Central memory CD4-positive, alpha-beta T cell (primary cell): Measurements from ENCODE around the gene SLC25A21.

Source experiments
- DNase-seq: peaks from one replicate; pipeline ENCODE4 v3.0.0; 2022

Gene SLC25A21

GRCh38 chr14:37140176-37140575 lies 32.2 kb downstream of the SLC25A21 start:
- no peak for DNase-seq

- DNase-seq, result no peak
Observed at GRCh38 chr14:37139710-37140109, 32.7 kb downstream of the SLC25A21 start.

GRCh38 chr14:37138898-37139297 lies 33.5 kb downstream of the SLC25A21 start:
- DNase-seq, result no peak

- DNase-seq, result no peak
Observed at GRCh38 chr14:37133284-37133913, 39.0 kb downstream of the SLC25A21 start.

GRCh38 chr14:37131205-37131604 lies 41.2 kb downstream of the SLC25A21 start:
- DNase-seq, result no peak

- DNase-seq, result no peak
Observed at GRCh38 chr14:37129047-37129446, 43.4 kb downstream of the SLC25A21 start.

- DNase-seq, result no peak
Observed at GRCh38 chr14:37124614-37125013, 47.8 kb downstream of the SLC25A21 start.

GRCh38 chr14:37122919-37123639 lies 49.3 kb downstream of the SLC25A21 start:
- no peak for DNase-seq

- no peak for DNase-seq
Observed at GRCh38 chr14:37122288-37122687, 50.1 kb downstream of the SLC25A21 start.

GRCh38 chr14:37118673-37119366 lies 53.6 kb downstream of the SLC25A21 start:
- DNase-seq, result no peak

- DNase-seq, result no peak
Observed at GRCh38 chr14:37116933-37117849, 55.2 kb downstream of the SLC25A21 start.

- no peak for DNase-seq
Observed at GRCh38 chr14:37115406-37115805, 57.0 kb downstream of the SLC25A21 start.

- no peak for DNase-seq
Observed at GRCh38 chr14:37114559-37114958, 57.8 kb downstream of the SLC25A21 start.

GRCh38 chr14:37114002-37114401 lies 58.4 kb downstream of the SLC25A21 start:
- no peak for DNase-seq

- DNase-seq, result no peak
Observed at GRCh38 chr14:37098132-37098531, 74.3 kb downstream of the SLC25A21 start.

GRCh38 chr14:37094502-37094901 lies 77.9 kb downstream of the SLC25A21 start:
- DNase-seq, result no peak

GRCh38 chr14:37093364-37093763 lies 79.0 kb downstream of the SLC25A21 start:
- no peak for DNase-seq

GRCh38 chr14:37091651-37092050 lies 80.8 kb downstream of the SLC25A21 start:
- no peak for DNase-seq

- no peak for DNase-seq
Observed at GRCh38 chr14:37090026-37090425, 82.4 kb downstream of the SLC25A21 start.

- DNase-seq, result no peak
Observed at GRCh38 chr14:37089410-37089809, 83.0 kb downstream of the SLC25A21 start.

GRCh38 chr14:37088356-37089215 lies 83.8 kb downstream of the SLC25A21 start:
- DNase-seq, result no peak

- DNase-seq, result no peak
Observed at GRCh38 chr14:37087520-37087919, 84.9 kb downstream of the SLC25A21 start.
